LNCAP (cell line): ENCODE results near the gene MCM9.

ENCODE experiments used
- TF ChIP-seq, protein P1 (sequence below): fragments of 450-650 bp; IDR thresholded peaks from 2 replicates; pipeline ENCODE4 v1.5.1; 2017; ENCODE audit warnings: mild to moderate bottlenecking

MCM9 gene

DNA sequence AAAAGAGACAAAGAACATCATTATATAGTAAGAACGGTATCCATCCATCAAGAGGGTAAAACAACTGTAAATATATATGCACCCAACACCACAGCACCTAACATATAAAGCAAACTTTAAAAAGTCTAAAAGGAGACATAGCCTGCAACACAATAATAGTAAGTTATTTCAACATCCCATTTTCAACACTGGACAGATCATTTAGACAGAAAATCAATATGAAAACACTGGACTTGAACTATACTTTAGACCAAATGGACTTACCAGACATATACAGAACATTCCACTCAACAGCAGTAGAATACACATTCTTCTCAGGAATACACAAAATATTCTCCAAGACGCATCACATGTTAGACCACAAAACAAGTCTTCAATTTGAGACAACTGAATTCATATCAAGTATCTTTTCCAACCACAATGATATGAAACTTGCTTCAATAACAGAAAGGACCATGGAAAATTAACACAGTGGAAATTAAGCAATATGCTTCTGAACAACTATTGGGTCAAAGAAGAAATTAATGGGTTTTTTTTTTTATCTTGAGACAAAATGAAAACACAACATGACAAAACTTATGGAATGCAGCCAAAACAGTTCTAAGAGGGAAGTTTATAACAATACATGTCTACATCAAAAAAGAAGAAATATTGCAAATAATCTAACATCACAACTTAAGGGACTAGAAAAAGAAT, 64.9 kb downstream of the MCM9 start:
- TF ChIP-seq, protein P1, sequence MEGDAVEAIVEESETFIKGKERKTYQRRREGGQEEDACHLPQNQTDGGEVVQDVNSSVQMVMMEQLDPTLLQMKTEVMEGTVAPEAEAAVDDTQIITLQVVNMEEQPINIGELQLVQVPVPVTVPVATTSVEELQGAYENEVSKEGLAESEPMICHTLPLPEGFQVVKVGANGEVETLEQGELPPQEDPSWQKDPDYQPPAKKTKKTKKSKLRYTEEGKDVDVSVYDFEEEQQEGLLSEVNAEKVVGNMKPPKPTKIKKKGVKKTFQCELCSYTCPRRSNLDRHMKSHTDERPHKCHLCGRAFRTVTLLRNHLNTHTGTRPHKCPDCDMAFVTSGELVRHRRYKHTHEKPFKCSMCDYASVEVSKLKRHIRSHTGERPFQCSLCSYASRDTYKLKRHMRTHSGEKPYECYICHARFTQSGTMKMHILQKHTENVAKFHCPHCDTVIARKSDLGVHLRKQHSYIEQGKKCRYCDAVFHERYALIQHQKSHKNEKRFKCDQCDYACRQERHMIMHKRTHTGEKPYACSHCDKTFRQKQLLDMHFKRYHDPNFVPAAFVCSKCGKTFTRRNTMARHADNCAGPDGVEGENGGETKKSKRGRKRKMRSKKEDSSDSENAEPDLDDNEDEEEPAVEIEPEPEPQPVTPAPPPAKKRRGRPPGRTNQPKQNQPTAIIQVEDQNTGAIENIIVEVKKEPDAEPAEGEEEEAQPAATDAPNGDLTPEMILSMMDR, result no peak

DNA sequence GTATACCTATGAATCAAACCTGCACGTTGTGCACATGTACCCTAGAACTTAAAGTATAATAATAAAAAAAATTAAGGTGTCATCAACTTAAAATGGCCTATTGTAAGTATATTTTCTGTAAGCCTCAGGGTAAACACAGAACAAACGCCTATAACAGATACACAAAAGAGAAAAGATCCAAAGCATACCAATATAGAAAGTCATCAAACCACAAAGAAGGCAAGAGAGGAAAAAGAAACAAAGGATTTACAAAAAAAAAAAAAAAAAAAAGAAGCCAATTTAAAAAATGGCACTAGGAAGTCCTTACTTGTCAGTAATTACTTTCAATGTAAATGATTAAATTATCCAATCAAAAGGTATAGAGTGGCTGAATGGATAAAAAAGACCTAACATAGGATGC, 65.6 kb downstream of the MCM9 start:
- TF ChIP-seq, protein P1, result no peak

DNA sequence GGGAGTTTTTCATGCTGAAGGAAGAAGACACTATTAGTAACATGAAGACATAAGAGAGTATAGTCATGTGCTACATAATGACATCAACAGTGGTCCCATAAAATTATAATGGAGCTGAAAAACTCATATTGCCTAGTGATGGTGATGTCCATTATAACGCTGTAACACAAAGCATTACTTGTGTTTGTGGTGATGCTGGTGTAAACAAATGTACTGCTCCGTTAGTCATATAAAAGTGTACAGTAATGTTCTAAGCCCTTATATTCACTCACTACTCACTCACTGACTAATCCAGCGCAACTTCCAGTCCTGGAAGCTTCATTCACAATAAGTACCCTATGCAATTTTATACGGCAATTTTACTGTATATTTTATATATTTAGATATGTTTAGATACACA, 67.8 kb downstream of the MCM9 start:
- TF ChIP-seq, protein P1, result no peak

DNA sequence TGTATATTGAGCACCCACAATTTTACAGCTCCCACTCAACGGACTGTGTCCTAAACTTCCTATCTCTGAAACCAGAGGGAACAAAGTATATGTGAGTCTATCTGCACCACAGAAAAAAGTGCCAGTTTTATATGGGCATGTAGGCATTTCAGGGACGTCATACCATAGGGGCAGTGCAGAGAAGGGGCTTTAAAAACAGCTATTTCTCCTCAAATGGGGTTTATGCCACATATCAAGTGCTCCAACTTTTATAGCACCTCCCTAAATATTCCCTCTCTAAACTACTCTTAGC, 69.9 kb downstream of the MCM9 start:
- TF ChIP-seq, protein P1, result no peak

DNA sequence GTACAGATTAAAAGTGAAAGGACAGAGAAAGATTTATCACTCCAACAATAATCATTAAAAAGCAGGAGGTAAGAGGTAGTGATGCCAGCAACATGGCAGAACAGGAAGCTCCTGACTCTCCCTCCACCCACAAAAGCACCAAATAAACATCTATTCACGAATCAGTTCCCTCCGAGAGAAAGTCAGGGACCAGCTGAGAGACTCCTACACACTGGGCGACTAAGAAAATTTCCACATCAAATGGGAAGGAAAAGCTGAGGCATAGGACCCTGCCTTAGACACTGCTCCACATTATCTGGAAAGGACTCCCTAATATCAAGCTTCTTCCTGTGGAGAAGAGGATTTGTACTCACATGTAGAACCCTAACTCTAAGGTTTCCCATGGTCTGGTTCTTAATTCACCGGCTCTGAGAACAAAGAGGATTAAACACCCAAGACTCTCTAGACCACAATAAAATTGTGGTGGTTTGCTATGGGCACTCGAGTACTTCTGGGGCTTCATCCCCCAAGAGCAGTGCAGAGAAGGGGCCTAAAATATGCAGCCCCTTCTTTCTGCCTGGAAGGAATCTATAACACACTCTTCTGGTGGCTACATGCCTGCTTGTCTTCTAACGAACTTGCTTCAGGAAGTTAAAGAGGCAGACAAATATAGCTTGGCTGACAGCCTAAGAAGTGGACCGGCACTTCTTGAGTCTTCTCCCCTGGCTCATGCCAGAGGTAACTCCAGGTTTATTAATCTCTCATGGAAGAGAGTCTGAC, 70.4 kb downstream of the MCM9 start:
- TF ChIP-seq, protein P1, result no peak

DNA sequence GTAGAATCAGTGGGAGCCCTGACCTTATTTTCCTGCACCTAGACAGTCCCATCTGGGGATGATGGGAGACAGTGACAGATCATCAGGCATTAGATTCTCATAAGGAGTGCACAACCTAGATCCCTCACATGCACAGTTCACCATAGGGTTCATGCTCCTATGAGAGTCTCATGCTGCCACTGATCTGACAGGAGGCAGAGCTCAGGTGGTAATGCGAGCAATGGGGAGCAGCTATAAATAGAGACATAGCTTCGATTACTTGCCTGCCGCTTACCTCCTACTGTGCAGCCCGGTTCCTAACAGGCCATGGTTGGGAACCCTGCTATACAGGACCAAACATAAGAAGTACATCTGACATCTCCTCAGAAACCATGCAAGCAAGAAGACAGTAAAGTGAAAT, 72.5 kb downstream of the MCM9 start:
- TF ChIP-seq, protein P1, result no peak

DNA sequence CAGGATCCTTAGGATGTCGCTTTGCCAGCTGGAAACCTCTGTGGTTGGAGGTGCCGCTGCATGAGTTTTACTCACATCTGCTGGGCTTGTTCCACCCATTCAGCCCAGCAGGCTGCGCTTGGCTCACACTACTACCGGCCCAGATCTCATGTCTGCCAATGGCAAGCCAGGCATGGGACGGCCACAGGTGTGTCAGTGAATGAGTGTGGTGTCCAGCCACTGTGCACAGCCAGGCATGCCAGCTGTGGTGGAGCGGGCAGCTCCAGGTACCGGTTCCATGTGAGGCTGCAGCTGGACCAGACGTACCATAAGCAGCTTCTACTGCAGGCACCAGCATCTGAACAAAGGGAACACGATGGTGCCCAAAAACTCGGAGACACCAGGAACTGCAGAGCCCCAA, 74.1 kb downstream of the MCM9 start:
- TF ChIP-seq, protein P1, result no peak

DNA sequence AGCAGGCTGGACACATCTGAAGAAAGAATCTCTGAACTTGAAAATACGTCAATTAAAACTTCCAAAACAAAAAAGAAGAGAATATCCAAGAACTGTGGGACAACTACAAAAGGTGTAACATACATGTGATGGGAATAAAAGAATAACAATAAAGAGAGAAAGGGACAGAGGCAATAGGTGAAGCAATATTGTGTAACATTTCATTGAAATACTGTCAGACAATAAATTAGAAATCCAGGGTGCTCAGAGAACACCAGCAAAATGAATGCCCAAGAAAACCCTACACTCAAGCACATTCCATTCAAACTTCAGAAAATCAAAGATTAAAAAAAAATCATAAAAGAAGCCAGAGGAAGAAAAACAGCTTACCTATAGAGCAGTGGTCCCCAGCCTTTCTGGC, 74.6 kb downstream of the MCM9 start:
- TF ChIP-seq, protein P1, result no peak
